Coronary artery (tissue), 2 donors: ENCODE data around the gene APLN.

ENCODE experiments used
- DNase-seq: peaks from one replicate; pipeline ENCODE4 v3.0.0-alpha.2; 2017; ENCODE audit warnings: low spot score
- H3K27ac ChIP-seq, 2 donors: fragments of 200-600 bp; sonication (generic); one replicate each; pipeline ENCODE4 v1.5.1; 2016 to 2019
- H3K4me3 ChIP-seq: fragments of 200-600 bp; sonication (generic); 2 replicates; pipeline ENCODE4 v1.5.1; 2016; ENCODE audit warnings: mild to moderate bottlenecking, moderate library complexity
- CTCF ChIP-seq: fragments of 200-600 bp; sonication (generic); IDR thresholded peaks from one replicate; pipeline ENCODE4 v1.5.1; 2019; ENCODE audit warnings: antibody characterized with exemption

The APLN gene

GRCh38 chrX:129599499-129599898, 55.3 kb downstream of the APLN start:
- DNase-seq: no peak
- H3K4me3 ChIP-seq: no peak overlapping the region
- TF ChIP-seq CTCF: no peak
- no peak overlapping the region for H3K27ac ChIP-seq

DNA sequence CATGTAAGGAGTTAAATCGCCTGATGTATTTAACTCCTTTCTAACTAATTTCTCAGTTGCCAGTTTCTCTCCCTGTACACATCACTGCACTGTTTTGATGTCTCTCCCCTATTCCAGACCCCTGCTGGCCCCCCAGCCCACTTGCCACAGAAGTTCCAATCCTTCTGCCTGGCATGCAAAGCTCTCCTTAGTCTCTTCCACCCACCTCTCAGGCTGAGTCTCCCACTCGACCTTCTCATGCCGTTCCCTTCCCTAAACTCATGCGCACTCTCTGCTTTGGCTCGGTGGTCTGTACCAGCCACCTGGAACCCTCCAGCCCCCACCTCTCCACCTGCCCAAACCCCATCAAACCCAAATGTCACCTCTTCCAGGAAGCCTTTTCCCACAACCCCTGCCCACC, 56.9 kb downstream of the APLN start:
- no peak overlapping the region for H3K4me3 ChIP-seq
- no peak overlapping the region for H3K27ac ChIP-seq
- no peak for TF ChIP-seq CTCF
- DNase-seq: no peak

- no peak for TF ChIP-seq CTCF
- Histone ChIP-seq H3K4me3 (no peak overlapping the region), H3K27ac (no peak overlapping the region)
- DNase-seq: no peak
Observed at GRCh38 chrX:129596077-129596476, 58.7 kb downstream of the APLN start.
